Measurements from ENCODE around the gene ELOF1. TPM values are rescaled to one million over a fixed set of nuclear protein-coding genes. Genes with fewer than 3 reads are reported as not detected.
A peak's percentile ranks its signal among the peaks of the same experiment; 100 is the strongest.

ELOF1 gene
- total and polyA plus RNA-seq, 2 of the 13 experiments (the other 11 are each of a cell fraction or from before 2014, with no cell fraction given) = 14.5 to 43.2 TPM

DNA sequence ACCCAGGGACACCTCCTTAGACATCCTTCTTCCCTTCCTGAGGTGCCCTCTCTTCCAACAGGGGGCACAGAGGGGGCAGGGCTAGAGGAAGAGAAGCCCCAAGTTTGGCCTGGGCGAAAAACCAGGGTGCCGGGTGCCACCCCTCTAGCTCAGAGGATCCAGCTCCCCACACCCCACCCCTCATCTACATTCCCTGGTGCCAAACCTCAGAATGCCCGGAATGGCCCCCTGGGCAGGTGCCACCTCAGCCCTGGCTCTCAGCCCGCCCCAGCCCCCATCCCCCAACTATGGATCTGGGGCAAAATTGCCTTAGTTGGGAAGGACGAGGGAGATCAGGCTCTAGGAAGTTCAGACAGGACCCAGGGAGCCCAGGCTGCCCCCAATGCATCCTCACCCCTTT is 18.4 kb downstream of the ELOF1 start:
- 43% methylated on average over 1 of the region's 5 CpGs for WGBS (ENCODE audit: low lambda C conversion rate)
- Histone ChIP-seq H3K4me3 (replicated peaks in 1 of 3; ENCODE audit: insufficient read depth in 1 of 3, low read depth in 2 of 3, low read length in 3 of 3) (no peak overlapping the region), H3K4me2 (ENCODE audit: low read depth, low read length) (no peak overlapping the region), H3K9ac (ENCODE audit: insufficient read depth, low read depth, low read length) (no peak overlapping the region), H3K27me3 (ENCODE audit: control insufficient read depth in 1 of 2, insufficient read depth in 2 of 2, low read length in 2 of 2) (peaks cover 0 to 4% of the 10 kb centered on the region in 2 experiments; a peak in 1 of 5 replicates), H3K9me3 (ENCODE audit: low read length) (no peaks in the 10 kb centered on the region), H3K27ac (ENCODE audit: extremely low read length, insufficient read depth, low read length) (no peak overlapping the region), H3K36me3 (replicated peaks in 1 of 2; ENCODE audit: control insufficient read depth in 1 of 2, insufficient read depth in 2 of 2, low read length in 2 of 2) (no peaks in the 10 kb centered on the region), H3K4me1 (ENCODE audit: insufficient read depth, low read length) (peaks cover 22% of the 10 kb centered on the region), H3K79me2 (ENCODE audit: insufficient read depth, low read length) (no peaks in the 10 kb centered on the region), H2AFZ (ENCODE audit: low read length) (no peak overlapping the region), H4K20me1 (ENCODE audit: insufficient read depth, low read length) (no peaks in the 10 kb centered on the region)
- FAIRE-seq (no peak), DNase-seq (ENCODE audit: low spot score) (no peak), ATAC-seq (no peak)
- ChIA-PET CTCF (ENCODE audit: low intra/inter-chr PET ratio, low total read pairs) (no interaction called here), POLR2A (no interaction called here)
- no TSS peak for BruUV-seq (replicated peaks)
- intact Hi-C loops (cut with micrococcal nuclease; ENCODE audit: unreplicated experiment) (no loop called here), in situ Hi-C loops (cut with HindIII; ENCODE audit: extremely low pct_ligation_motif_present, low pct_unique_long_range_greater_than_20kb) (no loop called here)
- TF ChIP-seq, protein P1, sequence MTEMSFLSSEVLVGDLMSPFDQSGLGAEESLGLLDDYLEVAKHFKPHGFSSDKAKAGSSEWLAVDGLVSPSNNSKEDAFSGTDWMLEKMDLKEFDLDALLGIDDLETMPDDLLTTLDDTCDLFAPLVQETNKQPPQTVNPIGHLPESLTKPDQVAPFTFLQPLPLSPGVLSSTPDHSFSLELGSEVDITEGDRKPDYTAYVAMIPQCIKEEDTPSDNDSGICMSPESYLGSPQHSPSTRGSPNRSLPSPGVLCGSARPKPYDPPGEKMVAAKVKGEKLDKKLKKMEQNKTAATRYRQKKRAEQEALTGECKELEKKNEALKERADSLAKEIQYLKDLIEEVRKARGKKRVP (CRISPR knock-in tag; IDR thresholded peaks at IDR 0.05) = no peak

DNA sequence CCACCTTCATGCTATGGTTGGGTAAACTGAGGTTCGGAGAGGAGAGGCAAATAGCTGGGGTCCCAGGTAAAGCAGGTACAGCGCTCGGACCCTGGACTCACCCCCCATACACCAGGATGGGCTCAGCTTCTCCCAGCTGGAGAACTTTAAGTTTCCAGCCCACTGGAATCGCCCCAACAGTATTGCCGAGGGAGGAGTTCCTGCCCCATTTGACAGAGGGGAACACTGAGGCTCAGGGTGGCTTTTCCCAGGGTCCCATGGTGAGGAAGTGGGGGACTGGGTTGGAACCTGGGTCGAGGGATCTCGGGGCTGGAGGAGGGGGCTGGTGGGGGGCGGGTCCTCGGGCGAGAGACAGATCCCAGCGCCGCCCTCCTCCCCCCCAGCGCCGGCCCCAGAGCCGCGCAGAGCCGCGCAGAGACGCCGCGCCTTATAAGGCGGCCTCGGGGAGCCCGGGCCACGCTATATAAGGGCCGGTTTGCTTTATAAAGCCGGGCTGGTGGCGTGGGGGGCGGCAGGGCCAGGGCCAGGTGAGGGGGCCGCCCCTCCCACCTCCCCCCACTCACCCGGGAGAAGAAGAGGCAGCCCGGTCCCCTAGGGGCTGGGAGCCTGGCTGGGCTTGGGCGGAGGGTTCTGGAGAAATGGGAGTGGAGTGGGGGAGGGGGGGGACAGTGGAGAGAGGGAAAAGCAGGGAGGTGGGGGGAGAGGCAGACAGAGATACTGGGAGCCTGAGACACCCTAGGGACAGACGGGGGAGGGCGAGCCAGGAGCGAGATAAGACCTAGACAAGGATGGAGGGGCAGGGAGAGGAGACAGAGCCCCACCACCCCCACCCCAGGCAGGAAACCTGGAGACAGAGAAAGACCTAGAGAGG is 19.3 kb downstream of the ELOF1 start:
- CTCF ChIA-PET (ENCODE audit: low intra/inter-chr PET ratio, low total read pairs) = no interaction called here
- Histone ChIP-seq H4K20me1 (ENCODE audit: insufficient read depth, low read length) (no peaks in the 10 kb centered on the region), H3K27me3 (ENCODE audit: control insufficient read depth in 1 of 2, insufficient read depth in 2 of 2, low read length in 2 of 2) (peaks cover 0 to 4% of the 10 kb centered on the region in 2 experiments; a peak in 1 of 5 replicates), H3K9me3 (ENCODE audit: low read length) (no peaks in the 10 kb centered on the region), H3K79me2 (ENCODE audit: insufficient read depth, low read length) (no peaks in the 10 kb centered on the region), H3K4me2 (ENCODE audit: low read depth, low read length) (peak overlapping the region; percentile 66; the same call in 1 of the 2 replicates), H2AFZ (ENCODE audit: low read length) (no peak overlapping the region), H3K4me3 (replicated peaks in 1 of 3; ENCODE audit: insufficient read depth in 1 of 3, low read depth in 2 of 3, low read length in 3 of 3) (no peak overlapping the region; a peak in 1 of 6 replicates), H3K27ac (ENCODE audit: extremely low read length, insufficient read depth, low read length) (no peak overlapping the region), H3K9ac (ENCODE audit: insufficient read depth, low read depth, low read length) (no peak overlapping the region), H3K36me3 (replicated peaks in 1 of 2; ENCODE audit: control insufficient read depth in 1 of 2, insufficient read depth in 2 of 2, low read length in 2 of 2) (no peaks in the 10 kb centered on the region), H3K4me1 (ENCODE audit: insufficient read depth, low read length) (peaks cover 29% of the 10 kb centered on the region)
- WGBS (ENCODE audit: low lambda C conversion rate) = 24% methylated on average over 17 of the region's 36 CpGs
- POLR2A ChIA-PET = no interaction called here
- no peak for DNase-seq (ENCODE audit: low spot score)
- BruUV-seq (replicated peaks) = no TSS peak
- FAIRE-seq = no peak
- in situ Hi-C loops (cut with HindIII; ENCODE audit: extremely low pct_ligation_motif_present, low pct_unique_long_range_greater_than_20kb) = no loop called here
- intact Hi-C loops (cut with micrococcal nuclease; ENCODE audit: unreplicated experiment) = no loop called here
- no peak for TF ChIP-seq NFIC (IDR thresholded peaks at IDR 0.05; ENCODE audit: low read length)
- TF ChIP-seq ZNF629 (CRISPR knock-in tag; conservative IDR thresholded peaks at IDR 0.05) = peak; percentile 79
- TF ChIP-seq HNRNPK (IDR thresholded peaks at IDR 0.05; ENCODE audit: low read depth, low read length, poor library complexity, severe bottlenecking) = peak; percentile 47
- TF ChIP-seq, protein P2, sequence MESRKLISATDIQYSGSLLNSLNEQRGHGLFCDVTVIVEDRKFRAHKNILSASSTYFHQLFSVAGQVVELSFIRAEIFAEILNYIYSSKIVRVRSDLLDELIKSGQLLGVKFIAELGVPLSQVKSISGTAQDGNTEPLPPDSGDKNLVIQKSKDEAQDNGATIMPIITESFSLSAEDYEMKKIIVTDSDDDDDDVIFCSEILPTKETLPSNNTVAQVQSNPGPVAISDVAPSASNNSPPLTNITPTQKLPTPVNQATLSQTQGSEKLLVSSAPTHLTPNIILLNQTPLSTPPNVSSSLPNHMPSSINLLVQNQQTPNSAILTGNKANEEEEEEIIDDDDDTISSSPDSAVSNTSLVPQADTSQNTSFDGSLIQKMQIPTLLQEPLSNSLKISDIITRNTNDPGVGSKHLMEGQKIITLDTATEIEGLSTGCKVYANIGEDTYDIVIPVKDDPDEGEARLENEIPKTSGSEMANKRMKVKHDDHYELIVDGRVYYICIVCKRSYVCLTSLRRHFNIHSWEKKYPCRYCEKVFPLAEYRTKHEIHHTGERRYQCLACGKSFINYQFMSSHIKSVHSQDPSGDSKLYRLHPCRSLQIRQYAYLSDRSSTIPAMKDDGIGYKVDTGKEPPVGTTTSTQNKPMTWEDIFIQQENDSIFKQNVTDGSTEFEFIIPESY (CRISPR knock-in tag; IDR thresholded peaks at IDR 0.05) = no peak
- no peak for ATAC-seq
